Skeletal muscle cell (primary cell): ENCODE measurements around the gene SERPINA5.
"Not testable (repeated sequence)": the region's sequence is repeated elsewhere in the genome, so short reads cannot be mapped to it uniquely, and the experiment has no call there.

ENCODE experiments used
- DNase-seq: peaks from one replicate; pipeline ENCODE4 v3.0.0-alpha.2; 2010; ENCODE audit warnings: low read depth
- H3K4me3 ChIP-seq: 2 replicates; pipeline ENCODE4 v1.5.1; 2011; ENCODE audit warnings: low read depth, mild to moderate bottlenecking, control low read depth, low read length, moderate library complexity

The SERPINA5 gene

DNA sequence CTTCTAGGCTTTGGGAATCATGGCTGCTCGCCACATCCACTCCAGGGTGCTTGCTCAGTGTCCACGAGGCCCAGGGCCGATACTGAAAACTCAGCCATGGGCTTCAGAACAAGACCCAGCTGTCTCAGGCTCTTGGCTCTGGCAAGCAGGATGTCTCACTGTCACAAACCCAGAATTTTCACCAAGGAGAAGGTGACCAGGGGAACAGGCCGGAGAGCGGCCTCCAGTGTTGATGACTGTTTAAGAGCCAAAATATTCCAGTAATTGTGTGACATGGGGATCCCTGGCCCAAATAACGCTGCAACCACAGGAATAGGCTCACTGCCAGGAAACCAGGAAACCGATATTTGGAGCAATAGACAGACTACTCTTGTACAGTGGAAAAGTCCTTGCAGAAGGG, 9.8 kb upstream of the SERPINA5 start:
- no peak for DNase-seq
- H3K4me3 ChIP-seq: no peak overlapping the region

- DNase-seq: peak; percentile 32
- no peak overlapping the region for H3K4me3 ChIP-seq
Measured at GRCh38 chr14:94571950-94572349, 9.3 kb upstream of the SERPINA5 start.

DNA sequence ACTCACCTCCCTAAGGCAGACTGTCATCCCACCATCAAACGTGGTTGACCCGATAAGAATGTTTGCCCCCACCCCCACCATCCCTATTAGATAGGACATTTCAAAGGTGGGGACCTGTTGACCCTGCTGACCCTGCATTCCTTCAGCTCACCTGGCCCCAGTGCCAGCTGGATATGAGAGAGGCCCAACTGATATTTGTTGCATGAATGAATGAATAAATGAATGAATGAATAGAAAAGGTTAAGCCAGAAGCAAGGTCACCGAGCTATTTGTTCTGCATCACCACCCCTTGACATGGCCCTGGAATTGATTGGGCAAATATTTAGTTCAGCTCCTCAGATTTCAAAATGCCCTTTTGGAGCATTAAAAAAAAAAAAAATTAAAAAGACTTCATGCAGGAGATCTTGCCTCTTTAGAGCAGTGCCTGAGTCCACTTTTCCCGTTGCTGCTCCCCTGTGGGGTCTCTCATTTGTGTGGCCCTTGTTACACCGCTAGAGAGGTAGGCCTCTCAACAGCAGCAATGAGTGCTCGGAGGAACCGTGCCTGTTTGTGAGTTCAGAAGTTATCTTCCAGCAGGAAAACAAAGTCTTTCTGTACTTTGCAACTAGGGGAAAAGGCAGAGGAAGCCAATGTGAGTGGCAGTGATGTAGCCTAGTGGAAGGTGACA, 8.5 kb upstream of the SERPINA5 start:
- no peak overlapping the region for H3K4me3 ChIP-seq
- DNase-seq: no peak

GRCh38 chr14:94573475-94574277, 7.5 kb upstream of the SERPINA5 start:
- DNase-seq: no peak
- H3K4me3 ChIP-seq: no peak overlapping the region

DNA sequence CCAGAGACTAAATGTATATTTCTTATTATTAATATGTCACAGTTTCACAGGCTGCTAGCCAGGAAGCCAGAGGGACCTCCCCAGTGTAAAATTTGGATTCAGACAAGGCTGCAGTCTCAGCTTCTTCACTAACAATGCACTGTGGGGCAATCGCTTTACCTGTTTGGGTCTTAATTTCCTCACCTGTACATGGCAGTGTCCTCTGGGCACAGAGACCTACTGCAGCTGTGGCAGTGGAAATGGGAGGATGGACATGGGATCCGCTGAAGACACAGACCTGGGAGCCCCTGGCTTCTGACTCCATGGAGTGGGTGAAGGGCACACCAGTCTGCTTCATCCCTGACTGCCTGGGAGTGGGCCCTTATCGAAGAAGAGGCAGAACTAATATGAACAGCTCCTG, 6.9 kb upstream of the SERPINA5 start:
- no peak overlapping the region for H3K4me3 ChIP-seq
- no peak for DNase-seq

DNA sequence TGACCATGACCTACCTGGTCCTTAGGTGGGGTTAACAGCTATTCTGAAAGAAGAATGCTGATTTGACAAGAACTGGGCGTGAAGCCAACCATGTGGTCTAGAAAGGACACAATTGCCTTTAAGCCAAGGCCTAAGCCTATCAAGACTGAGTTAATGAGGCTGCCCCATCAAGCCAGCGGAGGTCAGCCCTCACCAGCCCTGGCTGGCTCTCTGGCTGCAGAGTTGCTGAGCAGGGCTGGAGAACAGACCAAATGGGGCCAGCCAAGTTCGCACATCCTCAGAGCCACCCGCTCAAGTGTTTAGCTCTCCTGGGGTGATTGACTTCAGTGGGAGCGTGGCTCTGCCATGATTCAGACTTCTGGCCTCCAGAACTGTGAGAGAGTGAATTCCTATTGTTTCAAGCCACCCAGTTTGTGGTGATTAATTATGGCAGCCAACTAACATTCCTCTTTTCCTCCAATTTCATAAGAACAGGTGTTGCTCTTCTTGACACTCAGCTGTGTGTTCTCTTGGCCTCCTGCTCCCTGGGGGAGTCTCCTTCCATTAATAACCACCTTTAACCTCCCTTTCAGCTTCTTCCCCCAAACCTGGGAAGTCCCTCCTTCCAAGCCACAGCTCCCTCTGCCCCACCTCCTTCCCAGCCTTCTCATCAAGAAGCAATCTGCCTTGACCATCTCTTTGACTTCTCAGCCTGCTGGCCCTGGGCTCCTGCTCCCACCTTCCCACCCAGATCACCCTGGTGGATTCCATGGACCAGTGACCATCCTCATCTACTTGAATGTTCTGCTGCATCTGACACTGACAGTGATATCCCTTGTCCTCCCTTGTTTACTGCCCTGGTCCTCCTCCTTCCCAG, 5.3 kb upstream of the SERPINA5 start:
- DNase-seq: peak; percentile 36
- H3K4me3 ChIP-seq: no peak overlapping the region

DNA sequence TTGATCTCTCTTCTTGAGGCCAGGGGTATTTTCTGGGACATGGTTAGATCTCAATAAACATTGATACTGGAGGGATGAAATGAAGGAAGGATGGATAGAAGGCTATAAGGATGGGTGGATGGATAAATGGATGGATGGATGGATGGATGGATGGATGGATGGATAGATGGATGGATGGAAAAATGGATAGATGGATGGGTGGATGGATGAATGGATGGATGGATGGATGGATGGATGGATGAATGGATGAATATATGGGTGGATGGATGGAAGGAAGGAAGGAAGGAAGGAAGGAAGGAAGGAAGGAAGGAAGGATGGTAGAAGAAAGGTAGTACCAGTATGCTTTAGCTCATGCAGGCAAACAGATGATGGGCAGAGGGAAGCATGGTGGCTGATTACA, 3.8 kb upstream of the SERPINA5 start:
- not testable (repeated sequence) for DNase-seq, H3K4me3 ChIP-seq

DNA sequence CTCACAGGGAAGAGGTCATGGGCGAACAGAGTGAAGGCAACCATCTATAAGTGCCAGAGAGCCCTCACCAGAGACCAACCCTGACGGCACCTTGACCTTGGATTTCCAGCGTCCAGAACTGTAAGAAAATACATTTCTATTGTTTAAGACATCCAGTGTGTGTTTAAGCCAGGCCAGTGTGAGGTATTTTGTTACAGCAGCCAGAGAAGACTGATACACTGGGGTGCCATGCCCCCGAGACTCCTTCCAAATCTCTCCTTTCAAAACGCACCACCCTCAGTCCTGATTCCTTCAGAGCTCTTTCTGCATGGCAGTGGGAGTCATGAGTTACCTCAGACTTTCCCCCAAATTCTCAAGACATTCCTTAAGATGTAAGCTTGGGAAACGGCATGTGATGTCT, 2.5 kb upstream of the SERPINA5 start:
- no peak overlapping the region for H3K4me3 ChIP-seq
- no peak for DNase-seq

GRCh38 chr14:94582199-94582750, 1.0 kb downstream of the SERPINA5 start:
- H3K4me3 ChIP-seq: no peak overlapping the region
- DNase-seq: no peak

DNA sequence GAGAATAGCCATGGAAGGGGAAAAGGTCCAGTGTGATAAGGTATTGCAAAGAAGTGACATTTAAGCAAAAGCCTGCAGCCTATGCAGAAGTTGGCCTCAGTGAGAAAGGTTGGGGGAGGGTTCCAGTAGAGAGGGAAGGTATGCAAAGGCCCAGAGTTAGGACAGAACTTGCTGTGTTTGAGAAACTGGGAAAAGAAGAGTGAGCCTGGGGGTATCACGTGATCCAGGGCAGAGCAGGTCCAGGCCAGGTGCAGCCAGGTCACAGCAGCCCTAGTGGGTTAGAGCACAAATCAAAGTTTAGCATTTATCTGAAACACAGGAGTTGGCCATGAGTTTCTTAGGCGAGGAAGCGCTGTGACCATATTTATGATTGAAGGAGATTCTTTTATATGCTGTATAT, 1.6 kb downstream of the SERPINA5 start:
- no peak for DNase-seq
- H3K4me3 ChIP-seq: no peak overlapping the region

DNA sequence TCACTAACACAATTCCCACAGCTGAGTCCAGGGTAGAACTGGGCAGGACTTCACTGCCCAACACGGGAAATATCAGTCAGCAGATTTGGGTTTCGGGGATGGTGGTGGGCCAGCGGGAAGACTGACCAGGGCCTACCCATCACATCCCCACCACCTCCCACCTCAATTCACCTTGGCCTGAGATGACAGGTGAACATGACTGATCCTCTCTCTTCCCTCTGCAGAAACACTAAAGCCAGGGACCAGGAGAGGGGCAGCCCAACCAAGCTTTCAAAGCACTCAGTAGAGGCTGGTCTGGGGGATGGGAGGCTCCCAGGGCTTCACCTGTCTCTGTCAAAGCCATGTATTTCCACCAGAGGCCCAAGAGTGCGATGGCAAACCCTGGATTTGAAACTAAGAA, 2.3 kb downstream of the SERPINA5 start:
- DNase-seq: no peak
- H3K4me3 ChIP-seq: no peak overlapping the region

DNA sequence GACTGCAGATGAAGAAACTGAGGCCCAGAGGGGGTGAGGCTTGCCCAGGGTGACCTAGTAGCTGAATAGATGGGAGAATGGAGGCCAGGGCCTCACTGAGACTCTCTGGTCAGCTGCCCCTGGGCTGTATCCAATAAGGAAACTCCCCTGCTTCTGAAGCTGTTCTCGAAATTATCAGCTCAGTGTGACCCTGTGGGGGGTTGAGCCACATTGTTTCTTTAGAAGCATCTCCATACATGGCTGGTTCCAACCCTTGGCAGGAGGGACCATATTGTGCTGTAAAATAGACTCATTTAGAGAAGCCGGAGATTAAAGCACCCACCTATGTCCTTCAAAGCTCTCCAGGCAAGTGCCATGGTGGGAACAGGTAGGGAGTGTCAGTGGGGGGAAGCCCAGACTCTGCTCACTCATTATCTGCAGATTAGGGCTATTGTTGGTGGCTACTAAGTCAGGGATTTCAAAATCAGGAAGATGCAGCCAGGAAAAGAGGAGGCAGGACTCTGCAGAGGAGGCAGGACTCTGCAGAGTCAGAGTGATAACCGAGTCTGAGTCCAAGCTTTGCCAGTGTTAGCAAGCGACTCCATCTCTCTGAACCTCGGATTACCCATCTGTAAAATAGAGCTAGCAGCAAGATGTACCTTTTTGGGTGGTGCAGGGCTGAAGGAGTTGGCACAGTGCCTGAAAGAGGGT, 3.5 kb downstream of the SERPINA5 start:
- DNase-seq: no peak
- no peak overlapping the region for H3K4me3 ChIP-seq

DNA sequence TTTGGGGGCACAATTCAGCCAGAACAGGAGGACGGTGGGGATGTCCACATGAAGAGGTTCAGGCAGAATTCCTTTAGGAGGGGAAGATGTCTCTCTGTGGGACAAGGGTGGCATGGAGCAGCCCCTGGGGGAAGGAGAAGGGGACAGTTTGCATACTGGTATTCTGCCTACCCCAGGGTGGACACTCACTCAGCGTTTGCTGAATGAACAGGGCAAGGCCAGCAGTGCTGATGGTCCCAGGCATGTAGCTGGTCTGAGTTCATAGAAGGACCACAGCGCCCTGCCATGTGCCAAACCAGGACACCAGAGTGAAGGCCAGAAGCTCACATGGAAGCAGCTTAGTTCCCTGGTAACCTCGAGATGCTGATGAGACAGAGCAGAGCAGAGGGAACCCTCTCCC, 5.4 kb downstream of the SERPINA5 start:
- no peak overlapping the region for H3K4me3 ChIP-seq
- DNase-seq: no peak

DNA sequence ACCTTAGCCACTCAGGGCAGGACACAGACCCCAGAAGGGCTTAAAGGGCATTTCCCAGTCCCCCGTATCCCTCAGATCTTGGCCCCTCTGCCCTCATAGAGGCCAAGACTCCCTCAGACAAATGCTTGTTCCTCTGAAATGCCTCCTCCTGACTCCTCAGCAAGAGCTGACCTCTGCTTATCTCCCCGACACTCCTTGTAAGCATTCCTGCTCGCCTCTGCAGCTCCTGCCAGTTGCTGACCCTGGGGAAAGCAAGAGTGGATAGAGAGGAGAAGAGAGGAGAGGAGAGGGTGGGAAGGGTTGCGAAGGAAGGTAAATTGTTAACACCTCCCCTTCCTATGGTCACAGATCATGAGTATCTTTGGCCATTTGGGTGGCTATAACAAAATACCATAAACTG, 7.1 kb downstream of the SERPINA5 start:
- no peak overlapping the region for H3K4me3 ChIP-seq
- DNase-seq: no peak

DNA sequence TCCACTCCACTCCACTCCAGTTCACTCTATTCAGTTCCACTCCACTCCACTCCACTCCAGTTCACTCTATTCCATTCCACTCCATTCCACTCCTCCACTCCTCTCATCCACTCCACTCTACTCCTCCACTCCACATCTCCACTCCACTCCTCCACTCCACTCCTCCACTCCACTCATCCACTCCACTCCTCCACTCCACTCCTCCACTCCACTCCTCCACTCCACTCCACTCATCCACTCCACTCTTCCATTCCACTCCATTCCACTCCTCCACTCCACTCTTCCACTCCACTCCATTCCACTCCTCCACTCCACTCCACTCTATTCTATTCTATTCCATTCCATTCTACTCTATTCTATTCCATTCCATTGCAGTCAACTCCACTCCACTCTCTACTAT, 9.8 kb downstream of the SERPINA5 start:
- no peak for DNase-seq
- no peak overlapping the region for H3K4me3 ChIP-seq

DNA sequence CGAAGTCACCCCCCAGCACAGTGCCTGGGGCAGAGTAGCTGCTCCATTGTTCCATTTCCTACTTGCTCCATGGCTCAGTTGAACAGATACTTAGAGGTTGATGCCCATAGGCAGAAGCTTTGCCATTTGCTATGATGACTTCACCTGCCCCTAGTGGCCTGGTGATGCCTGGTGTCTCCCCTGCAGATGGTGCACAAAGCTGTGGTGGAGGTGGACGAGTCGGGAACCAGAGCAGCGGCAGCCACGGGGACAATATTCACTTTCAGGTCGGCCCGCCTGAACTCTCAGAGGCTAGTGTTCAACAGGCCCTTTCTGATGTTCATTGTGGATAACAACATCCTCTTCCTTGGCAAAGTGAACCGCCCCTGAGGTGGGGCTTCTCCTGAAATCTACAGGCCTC, 10.6 kb downstream of the SERPINA5 start:
- DNase-seq: no peak
- H3K4me3 ChIP-seq: no peak overlapping the region

DNA sequence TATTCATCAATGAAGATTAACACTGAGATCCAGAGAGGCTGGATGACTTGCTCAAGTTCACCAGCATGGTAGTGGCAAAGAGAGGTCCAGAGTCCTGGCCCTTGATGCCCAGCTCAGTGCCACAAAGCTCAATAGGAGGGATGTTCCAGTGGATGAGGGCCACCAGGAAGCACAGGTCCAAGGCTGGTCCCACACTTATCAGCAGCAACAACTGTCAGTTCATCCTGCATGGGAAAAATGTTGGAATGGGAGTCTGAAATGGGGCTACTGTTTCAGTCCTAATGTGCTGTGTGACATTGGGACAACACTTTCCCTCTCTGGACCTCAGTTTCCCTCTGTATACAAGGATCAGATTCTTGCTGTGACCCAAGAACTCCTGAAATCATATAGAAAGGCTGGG, 11.2 kb downstream of the SERPINA5 start:
- no peak overlapping the region for H3K4me3 ChIP-seq
- DNase-seq: no peak

DNA sequence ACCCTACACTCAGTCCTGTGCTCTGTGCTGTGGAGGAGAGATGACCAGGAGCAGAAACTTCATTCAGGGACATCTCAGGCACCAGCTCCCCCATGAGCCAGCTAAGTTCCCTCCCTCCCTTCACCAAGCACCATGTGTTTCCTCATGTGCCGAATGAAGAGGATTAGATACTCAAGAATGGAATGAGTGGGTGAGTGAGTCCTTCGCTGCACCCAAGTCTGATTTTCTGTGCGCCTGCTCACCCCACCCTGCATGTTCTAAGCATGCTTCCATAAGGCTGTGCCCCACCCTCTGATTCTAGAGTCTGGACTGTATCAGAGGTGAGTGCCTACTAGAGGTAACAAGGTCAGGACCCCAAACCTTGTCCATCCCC, 12.1 kb downstream of the SERPINA5 start:
- H3K4me3 ChIP-seq: no peak overlapping the region
- DNase-seq: no peak

GRCh38 chr14:94593749-94594431, 12.7 kb downstream of the SERPINA5 start:
- no peak for DNase-seq
- no peak overlapping the region for H3K4me3 ChIP-seq
